Thyroid gland (tissue), 4 donors: ENCODE measurements around the gene BLOC1S4.
"Not testable (repeated sequence)": the region's sequence is repeated elsewhere in the genome, so short reads cannot be mapped to it uniquely, and the experiment has no call there.

Source experiments
- CTCF ChIP-seq, 6 experiments: fragments of 200-600 bp in 3 of 6; fragments of 450-650 bp in 3 of 6; sonication (generic) in 3 of 6; IDR thresholded peaks; one replicate each; pipeline ENCODE4 v1.5.1; 2016 to 2019; ENCODE audit warnings: antibody characterized with exemption in 6 of 6, mild to moderate bottlenecking in 2 of 6, inconsistent platforms in 1 of 6, moderate library complexity in 1 of 6
- POLR2A ChIP-seq, 2 donors: fragments of 450-650 bp; IDR thresholded peaks; one replicate each; pipeline ENCODE4 v1.6.1; 2017; ENCODE audit warnings: antibody characterized with exemption in 2 of 2, mild to moderate bottlenecking in 2 of 2, moderate library complexity in 1 of 2

GRCh38 chr4:6756345-6756744, 40.4 kb downstream of the BLOC1S4 start:
- TF ChIP-seq CTCF, POLR2A (IDR thresholded peaks at IDR 0.05): not testable (repeated sequence)
